ENCODE measurements around the gene RAB24.
"Not testable (repeated sequence)": the region's sequence is repeated elsewhere in the genome, so short reads cannot be mapped to it uniquely, and the experiment has no call there.

The RAB24 gene

DNA sequence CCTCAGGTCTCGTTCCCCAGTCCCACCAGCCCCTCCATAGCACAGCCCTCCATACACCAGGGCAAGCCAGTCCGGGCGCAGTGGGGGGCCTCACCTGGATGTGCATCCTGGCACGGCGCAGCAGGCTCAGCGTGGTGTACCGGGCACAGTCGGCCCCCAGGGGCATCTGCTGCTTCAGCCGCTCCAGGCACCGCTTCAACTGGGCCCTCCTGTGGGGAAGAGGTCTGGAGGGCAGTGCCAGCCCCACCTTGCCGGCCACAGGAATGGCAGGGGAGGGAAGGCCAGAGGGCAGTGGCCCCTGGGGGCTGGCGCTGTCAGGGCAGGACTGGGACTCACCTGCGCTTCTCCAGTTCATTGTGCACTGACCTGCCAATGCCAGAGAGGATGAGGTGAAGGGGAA lies 6.8 kb upstream of the RAB24 start:
- FAIRE-seq (no peak), DNase-seq (ENCODE audit: insufficient read length, low spot score) (no peak)
- TF ChIP-seq, protein P1, sequence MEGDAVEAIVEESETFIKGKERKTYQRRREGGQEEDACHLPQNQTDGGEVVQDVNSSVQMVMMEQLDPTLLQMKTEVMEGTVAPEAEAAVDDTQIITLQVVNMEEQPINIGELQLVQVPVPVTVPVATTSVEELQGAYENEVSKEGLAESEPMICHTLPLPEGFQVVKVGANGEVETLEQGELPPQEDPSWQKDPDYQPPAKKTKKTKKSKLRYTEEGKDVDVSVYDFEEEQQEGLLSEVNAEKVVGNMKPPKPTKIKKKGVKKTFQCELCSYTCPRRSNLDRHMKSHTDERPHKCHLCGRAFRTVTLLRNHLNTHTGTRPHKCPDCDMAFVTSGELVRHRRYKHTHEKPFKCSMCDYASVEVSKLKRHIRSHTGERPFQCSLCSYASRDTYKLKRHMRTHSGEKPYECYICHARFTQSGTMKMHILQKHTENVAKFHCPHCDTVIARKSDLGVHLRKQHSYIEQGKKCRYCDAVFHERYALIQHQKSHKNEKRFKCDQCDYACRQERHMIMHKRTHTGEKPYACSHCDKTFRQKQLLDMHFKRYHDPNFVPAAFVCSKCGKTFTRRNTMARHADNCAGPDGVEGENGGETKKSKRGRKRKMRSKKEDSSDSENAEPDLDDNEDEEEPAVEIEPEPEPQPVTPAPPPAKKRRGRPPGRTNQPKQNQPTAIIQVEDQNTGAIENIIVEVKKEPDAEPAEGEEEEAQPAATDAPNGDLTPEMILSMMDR (IDR thresholded peaks at IDR 0.05; ENCODE audit: insufficient read depth, missing control alignments), result no peak

DNA sequence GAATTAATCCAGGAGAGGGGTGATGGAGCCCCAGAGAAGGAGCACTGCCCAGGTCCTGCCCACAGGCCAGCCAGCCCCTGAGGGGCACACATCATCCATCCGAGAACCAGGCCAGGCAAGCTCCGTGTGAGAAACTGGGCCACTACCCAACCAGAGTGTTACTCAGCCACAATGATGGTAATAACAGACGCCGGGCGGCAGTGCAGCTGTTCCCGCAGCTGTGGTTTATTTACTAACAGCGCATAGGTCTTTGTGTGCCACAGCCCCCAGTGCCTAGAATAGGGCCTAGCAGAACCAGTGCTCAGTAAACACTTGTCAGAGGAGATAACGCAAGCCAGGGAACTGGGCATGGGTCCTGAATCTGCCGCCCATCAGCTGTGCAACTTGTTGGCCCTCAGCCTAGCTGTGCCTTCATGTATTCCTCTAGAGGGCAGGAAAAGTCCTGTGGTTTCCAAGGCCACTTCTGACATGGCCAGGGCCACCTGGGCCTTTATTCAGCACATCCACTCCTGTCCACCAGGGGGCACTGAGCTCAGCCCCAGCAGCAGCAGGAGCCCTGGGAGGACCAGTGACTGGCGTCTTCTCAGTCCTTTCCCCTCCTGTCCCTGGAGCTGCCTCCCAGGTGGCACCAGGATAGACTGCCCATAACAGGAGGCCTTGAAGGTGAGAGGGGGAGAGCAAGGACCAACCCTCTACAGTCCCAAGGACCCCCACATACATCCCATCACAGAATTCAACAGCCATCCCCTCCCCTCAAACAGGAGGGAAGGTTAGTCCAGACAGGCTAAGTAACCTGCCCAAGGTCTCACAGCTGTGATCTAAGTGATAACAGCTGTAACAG lies 6.1 kb upstream of the RAB24 start:
- TF ChIP-seq, protein P1 (IDR thresholded peaks at IDR 0.05; ENCODE audit: insufficient read depth, missing control alignments), result peak; percentile 89
- FAIRE-seq (no peak), DNase-seq (ENCODE audit: insufficient read length, low spot score) (peak; percentile 59)

DNA sequence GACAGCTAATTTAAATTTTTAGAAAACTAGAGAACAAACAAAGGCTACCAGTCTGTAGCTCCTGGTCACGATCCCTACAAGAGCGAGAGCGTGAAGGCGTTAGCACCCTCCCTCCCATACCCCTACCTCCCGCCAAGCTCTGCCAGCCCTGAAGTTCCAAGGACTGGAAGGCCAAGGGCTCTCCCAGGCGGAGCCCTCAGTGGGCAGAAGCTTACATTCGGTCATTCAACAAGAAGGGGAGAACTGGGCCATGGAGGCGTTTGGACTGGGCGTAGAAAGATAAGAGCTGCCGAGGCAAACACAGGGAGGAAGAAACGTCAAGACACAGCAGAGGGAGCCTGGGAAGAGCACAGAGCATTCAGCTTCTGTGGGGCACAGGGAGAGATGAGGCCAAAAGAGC lies 5.2 kb upstream of the RAB24 start:
- TF ChIP-seq, protein P1 (IDR thresholded peaks at IDR 0.05; ENCODE audit: insufficient read depth, missing control alignments), result no peak
- DNase-seq (ENCODE audit: insufficient read length, low spot score) (no peak), FAIRE-seq (no peak)

DNA sequence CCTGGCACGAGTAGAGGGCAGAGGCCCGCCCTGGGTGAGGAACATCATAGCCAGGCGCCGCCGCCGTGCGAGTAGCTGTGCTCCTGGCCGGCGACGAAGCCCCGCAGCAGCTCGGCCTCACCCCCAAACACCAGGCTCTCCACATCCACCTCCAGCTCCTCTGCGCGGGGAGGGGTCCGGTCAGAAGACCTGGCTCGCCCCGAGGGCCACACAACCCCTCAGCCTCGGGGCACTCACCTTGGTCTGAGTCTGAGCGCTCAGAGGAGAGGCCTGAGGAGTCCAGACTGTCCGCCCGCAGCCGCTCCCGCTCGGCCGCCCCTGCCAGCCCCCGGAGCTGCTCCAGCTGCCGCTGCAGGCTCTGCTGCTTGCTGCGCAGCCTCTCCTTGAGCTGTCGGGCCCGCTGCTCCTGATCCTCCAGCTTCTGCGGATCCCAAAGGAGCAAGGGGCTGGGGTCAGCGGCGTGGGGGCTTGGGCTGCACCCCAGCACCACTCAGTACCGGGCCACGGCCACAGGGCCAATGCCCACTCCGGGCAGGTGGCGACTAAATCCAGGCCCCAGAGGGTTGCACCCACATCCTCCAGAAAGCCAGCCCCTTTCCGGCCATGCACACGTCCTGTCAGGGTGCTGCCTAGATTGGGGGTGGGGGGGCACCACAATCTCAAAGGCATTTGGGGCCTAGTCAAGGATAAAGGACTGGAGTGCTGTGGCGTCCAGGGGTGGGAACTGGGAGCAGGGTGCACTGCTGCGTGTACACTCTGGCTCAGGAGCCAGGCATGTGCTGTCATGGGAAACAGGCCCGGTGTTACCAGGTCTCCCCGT lies 4.2 kb upstream of the RAB24 start:
- FAIRE-seq, result no peak
- DNase-seq (ENCODE audit: insufficient read length, low spot score), result no peak
- TF ChIP-seq, protein P1 (IDR thresholded peaks at IDR 0.05; ENCODE audit: insufficient read depth, missing control alignments), result no peak

DNA sequence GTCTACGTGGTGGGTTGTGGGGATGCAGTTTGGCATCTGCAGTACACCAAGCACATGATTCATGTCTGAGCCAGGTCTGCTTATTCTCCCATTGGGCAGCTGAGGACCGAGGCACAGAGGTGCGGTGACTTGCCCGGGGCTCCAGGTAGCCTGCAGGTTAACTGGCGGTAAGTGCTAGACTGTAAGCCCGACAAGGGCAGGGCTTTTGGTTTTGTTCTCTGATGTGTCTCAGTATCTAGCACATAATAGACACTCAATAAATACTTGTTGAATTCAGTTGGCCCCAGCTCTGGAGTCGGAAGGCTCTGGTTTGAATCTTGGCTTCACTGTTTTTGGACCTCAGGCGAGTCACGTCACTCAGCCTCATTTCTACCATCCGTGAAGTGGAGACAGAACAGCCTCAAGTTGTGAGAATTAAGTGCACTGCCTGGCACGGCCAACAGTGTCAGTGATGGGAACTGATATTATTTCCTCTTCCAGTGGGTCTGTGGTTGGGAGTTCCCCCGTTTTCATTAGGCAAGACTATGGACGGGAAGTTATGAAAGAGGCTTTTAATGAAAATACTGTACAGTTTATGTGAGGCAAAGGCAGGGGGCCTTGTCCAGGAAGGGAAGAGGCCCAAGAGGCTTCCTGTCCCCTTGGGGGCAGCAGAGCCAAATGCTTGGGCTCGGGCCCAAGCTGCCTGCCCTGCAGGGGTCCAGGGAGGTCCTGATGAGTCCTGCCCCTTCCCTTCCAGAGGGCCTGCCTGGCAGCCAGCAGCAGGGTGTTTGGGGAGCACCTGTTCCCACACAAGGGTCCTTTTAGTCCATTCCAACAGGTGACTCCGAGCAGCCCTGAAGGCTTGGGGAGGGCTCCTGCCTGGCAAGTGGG lies 3.4 kb upstream of the RAB24 start:
- DNase-seq (ENCODE audit: insufficient read length, low spot score) (no peak), FAIRE-seq (no peak)
- TF ChIP-seq, protein P1 (IDR thresholded peaks at IDR 0.05; ENCODE audit: insufficient read depth, missing control alignments), result no peak

DNA sequence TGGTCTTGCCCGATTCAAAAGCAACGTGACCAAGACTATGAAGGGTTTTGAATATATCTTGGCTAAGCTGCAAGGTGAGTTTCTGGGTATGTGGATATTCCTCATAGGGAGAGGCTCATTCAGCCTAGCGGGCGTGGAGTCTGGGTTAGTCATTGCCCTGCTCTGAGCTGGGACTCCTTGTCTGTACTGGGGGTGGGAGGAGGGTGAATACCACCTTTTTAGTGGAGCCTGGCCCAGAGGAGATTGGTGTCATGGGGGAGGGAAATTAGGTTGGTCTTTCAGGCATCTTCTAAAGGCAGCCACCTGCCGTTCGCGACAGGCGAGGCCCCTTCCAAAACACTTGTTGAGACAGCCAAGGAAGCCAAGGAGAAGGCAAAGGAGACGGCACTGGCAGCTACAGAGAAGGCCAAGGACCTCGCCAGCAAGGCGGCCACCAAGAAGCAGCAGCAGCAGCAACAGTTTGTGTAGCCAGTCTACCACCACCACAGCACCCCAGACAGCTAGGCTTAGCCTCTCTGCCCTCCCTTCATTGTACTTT lies 2.7 kb upstream of the RAB24 start:
- not testable (repeated sequence) for FAIRE-seq; DNase-seq (ENCODE audit: insufficient read length, low spot score)
